Measurements from ENCODE around the gene CORO1C. TPM values are rescaled to one million over a fixed set of nuclear protein-coding genes. Genes with fewer than 3 reads are reported as not detected.

CORO1C gene
- total RNA-seq, 2 donors from 2014 or later = 59.6 to 70.7 TPM

- H3K27ac ChIP-seq = no peak overlapping the region
- H3K27me3 ChIP-seq = no peaks in the 10 kb centered on the region
- DNase-seq (ENCODE audit: low spot score) = no peak
- TF ChIP-seq CTCF (IDR thresholded peaks at IDR 0.05) = no peak
- H3K9me3 ChIP-seq = no peaks in the 10 kb centered on the region
- no peaks in the 10 kb centered on the region for H3K36me3 ChIP-seq
- H3K4me3 ChIP-seq = no peak overlapping the region
- H3K4me1 ChIP-seq = peaks cover 0 to 12% of the 10 kb centered on the region in 2 donors
Observed at GRCh38 chr12:108615918-108616317, 115.4 kb downstream of the CORO1C start.

GRCh38 chr12:108614639-108615038, 116.7 kb downstream of the CORO1C start:
- no peak for DNase-seq (ENCODE audit: low spot score)
- H3K4me1 ChIP-seq = peaks cover 0 to 18% of the 10 kb centered on the region in 2 donors
- no peaks in the 10 kb centered on the region for H3K9me3 ChIP-seq
- H3K27me3 ChIP-seq = no peaks in the 10 kb centered on the region
- no peak for TF ChIP-seq CTCF (IDR thresholded peaks at IDR 0.05)
- H3K36me3 ChIP-seq = no peaks in the 10 kb centered on the region
- H3K27ac ChIP-seq = no peak overlapping the region
- no peak overlapping the region for H3K4me3 ChIP-seq

GRCh38 chr12:108614041-108614440, 117.3 kb downstream of the CORO1C start:
- H3K4me1 ChIP-seq = peaks cover 0 to 23% of the 10 kb centered on the region in 2 donors
- no peaks in the 10 kb centered on the region for H3K27me3 ChIP-seq
- no peak for DNase-seq (ENCODE audit: low spot score)
- H3K4me3 ChIP-seq = no peak overlapping the region
- TF ChIP-seq CTCF (IDR thresholded peaks at IDR 0.05) = no peak
- H3K36me3 ChIP-seq = no peaks in the 10 kb centered on the region
- H3K9me3 ChIP-seq = no peaks in the 10 kb centered on the region
- H3K27ac ChIP-seq = no peak overlapping the region

GRCh38 chr12:108613548-108613947, 117.8 kb downstream of the CORO1C start:
- peaks cover 0 to 22% of the 10 kb centered on the region in 2 donors for H3K4me1 ChIP-seq
- H3K27ac ChIP-seq = no peak overlapping the region
- no peaks in the 10 kb centered on the region for H3K9me3 ChIP-seq

GRCh38 chr12:108612788-108613282, 118.5 kb downstream of the CORO1C start:
- no peak for TF ChIP-seq CTCF (IDR thresholded peaks at IDR 0.05)

More at GRCh38 chr12:108613548-108613947, 117.8 kb downstream of the CORO1C start:
- no peak overlapping the region for H3K4me3 ChIP-seq
- no peak for TF ChIP-seq CTCF (IDR thresholded peaks at IDR 0.05)
- H3K27me3 ChIP-seq = no peaks in the 10 kb centered on the region
- no peak for DNase-seq (ENCODE audit: low spot score)
- H3K36me3 ChIP-seq = no peaks in the 10 kb centered on the region

GRCh38 chr12:108611884-108612415, 119.4 kb downstream of the CORO1C start:
- H3K27ac ChIP-seq = no peak overlapping the region
- DNase-seq (ENCODE audit: low spot score) = no peak
- H3K4me3 ChIP-seq = no peak overlapping the region
- H3K9me3 ChIP-seq = no peaks in the 10 kb centered on the region
- TF ChIP-seq CTCF (IDR thresholded peaks at IDR 0.05) = peak in 1 of 2 donors; percentile 52
- H3K4me1 ChIP-seq = peaks cover 0 to 12% of the 10 kb centered on the region in 2 donors
- H3K27me3 ChIP-seq = no peaks in the 10 kb centered on the region
- no peaks in the 10 kb centered on the region for H3K36me3 ChIP-seq

More at GRCh38 chr12:108612788-108613282, 118.5 kb downstream of the CORO1C start:
- Histone ChIP-seq H3K27me3 (no peaks in the 10 kb centered on the region), H3K36me3 (no peaks in the 10 kb centered on the region), H3K27ac (no peak overlapping the region), H3K4me1 (peaks cover 0 to 15% of the 10 kb centered on the region in 2 donors), H3K4me3 (no peak overlapping the region), H3K9me3 (no peaks in the 10 kb centered on the region)
- no peak for DNase-seq (ENCODE audit: low spot score)

Measured in right atrium auricular region (tissue), 2 donors.